B cell (primary cell): ENCODE measurements around the gene AZIN2.

Experiments
- CTCF ChIP-seq: fragments of 200-600 bp; IDR thresholded peaks from one replicate; pipeline ENCODE4 v1.8.0; 2022; ENCODE audit warnings: antibody characterized with exemption, mild to moderate bottlenecking
- EZH2 ChIP-seq: IDR thresholded peaks from 2 replicates; pipeline ENCODE4 v1.6.1; 2012; ENCODE audit warnings: borderline replicate concordance, low read depth, mild to moderate bottlenecking, moderate library complexity, low read length; ENCODE audit not compliant: insufficient read depth, poor library complexity, severe bottlenecking

GRCh38 chr1:33080885-33081553 lies at the start of gene AZIN2:
- TF ChIP-seq EZH2 (no peak), CTCF (no peak)
